OCI-LY1 (cell line): Measurements from ENCODE around the gene DEF6.

ENCODE experiments used
- CTCF ChIP-seq: fragments of 200-600 bp; sonication (generic), shearing (Covaris generic); IDR thresholded peaks from 2 replicates; pipeline ENCODE4 v1.5.1; 2017; ENCODE audit warnings: mild to moderate bottlenecking, antibody characterized with exemption, low read length, moderate library complexity, mixed read lengths
- EZH2 ChIP-seq: fragments of 200-600 bp; sonication (generic), shearing (Covaris generic); IDR thresholded peaks from 2 replicates; pipeline ENCODE4 v1.8.0; 2017; ENCODE audit warnings: borderline replicate concordance, mixed run types, mild to moderate bottlenecking, antibody characterized with exemption, low read length, moderate library complexity, mixed read lengths

GRCh38 chr6:35305117-35305516, 7.5 kb downstream of the DEF6 start:
- TF ChIP-seq CTCF (no peak), EZH2 (no peak)
